PC-9 (cell line): ENCODE results near the gene FAM120A. TPM values are rescaled to one million over a fixed set of nuclear protein-coding genes. Genes with fewer than 3 reads are reported as not detected.

Experiments
- BruUV-seq: library from RNA; stranded (reverse); fragments of 400-500 nt; replicated peaks from 2 replicates; lab custom pipeline; 2021; lab: Mats Ljungman, UMichigan
- CTCF ChIA-PET: fragments of 300-600 bp; sonication (Branson Sonifier 250); formaldehyde crosslinking; loops from one replicate; lab custom pipeline; 2022; ENCODE audit warnings: antibody characterized with exemption; lab: Charles Lee
- POLR2A ChIA-PET: fragments of 300-600 bp; sonication (Branson Sonifier 250); formaldehyde crosslinking; loops from one replicate; lab custom pipeline; 2022; ENCODE audit warnings: antibody characterized with exemption; ENCODE audit not compliant: unreplicated experiment; lab: Charles Lee
- DNase-seq, 2 experiments: peaks; one replicate each; pipeline versions ENCODE4 v3.0.0 to v3.0.0-alpha.2; 2015 to 2022; ENCODE audit warnings: mixed read lengths in 1 of 2
- H2AFZ ChIP-seq: fragments of 200-600 bp; sonication (generic); 2 replicates; pipeline ENCODE4 v1.8.1; 2017; ENCODE audit warnings: antibody characterized with exemption
- H3F3A ChIP-seq: fragments of 200-600 bp; sonication (generic); 2 replicates; pipeline ENCODE4 v1.8.1; 2017; ENCODE audit warnings: antibody characterized with exemption, mild to moderate bottlenecking, low read depth; ENCODE audit not compliant: insufficient read depth
- H3K27ac ChIP-seq: fragments of 200-600 bp; sonication (generic); 2 replicates; pipeline ENCODE4 v1.6.1; 2016; ENCODE audit warnings: mixed run types
- H3K27me3 ChIP-seq: fragments of 200-600 bp; sonication (generic); 2 replicates; pipeline ENCODE4 v1.6.1; 2016; ENCODE audit warnings: low read depth, mixed run types; ENCODE audit not compliant: insufficient read depth
- H3K36me3 ChIP-seq: fragments of 200-600 bp; sonication (generic); 2 replicates; pipeline ENCODE4 v1.6.1; 2016; ENCODE audit warnings: low read depth, mixed run types
- H3K4me1 ChIP-seq: fragments of 200-600 bp; sonication (generic); replicated peaks from 2 replicates; pipeline ENCODE4 v1.6.1; 2016; ENCODE audit warnings: mixed run types; ENCODE audit not compliant: insufficient read depth
- H3K4me2 ChIP-seq: fragments of 200-600 bp; sonication (generic); 2 replicates; pipeline ENCODE4 v1.6.1; 2017; ENCODE audit warnings: mixed run types
- H3K4me3 ChIP-seq: fragments of 200-600 bp; sonication (generic); 2 replicates; pipeline ENCODE4 v1.6.1; 2016; ENCODE audit warnings: mixed run types
- H3K79me2 ChIP-seq: fragments of 200-600 bp; sonication (generic); 2 replicates; pipeline ENCODE4 v1.6.1; 2017; ENCODE audit warnings: low read depth, mixed run types
- H3K9me2 ChIP-seq: fragments of 200-600 bp; sonication (generic); 2 replicates; pipeline ENCODE4 v1.8.1; 2017; ENCODE audit warnings: mild to moderate bottlenecking; ENCODE audit not compliant: insufficient read depth
- H3K9me3 ChIP-seq: fragments of 200-600 bp; sonication (generic); 2 replicates; pipeline ENCODE4 v1.8.1; 2016; ENCODE audit warnings: low read depth; ENCODE audit not compliant: insufficient read depth
- H4K20me1 ChIP-seq: fragments of 200-600 bp; sonication (generic); 2 replicates; pipeline ENCODE4 v1.8.1; 2017; ENCODE audit not compliant: insufficient read depth
- EZH2 ChIP-seq: fragments of 200-600 bp; sonication (generic); IDR thresholded peaks from 2 replicates; pipeline ENCODE4 v1.8.0; 2017; ENCODE audit warnings: antibody characterized with exemption, low read depth
- intact Hi-C: fragments of 100-400 bp; cut with micrococcal nuclease; formaldehyde crosslinking; loops from one replicate; pipeline ENCODE4 v1.10.0; 2022; ENCODE audit not compliant: unreplicated experiment
- total RNA-seq: library from RNA; stranded (reverse); gene quantifications from 2 replicates; pipeline ENCODE4 v1.2.3, GENCODE V29; 2021
- TF ChIP-seq, protein P1 (sequence below): fragments of 200-600 bp; sonication (generic); conservative IDR thresholded peaks from 2 replicates; pipeline ENCODE4 v1.6.1; 2017; ENCODE audit warnings: mixed run types, antibody characterized with exemption, mild to moderate bottlenecking, moderate library complexity

Gene FAM120A
- total RNA-seq, 1 experiment from 2014 or later, result 171 TPM

- BruUV-seq, result no TSS peak
- TF ChIP-seq, protein P1, sequence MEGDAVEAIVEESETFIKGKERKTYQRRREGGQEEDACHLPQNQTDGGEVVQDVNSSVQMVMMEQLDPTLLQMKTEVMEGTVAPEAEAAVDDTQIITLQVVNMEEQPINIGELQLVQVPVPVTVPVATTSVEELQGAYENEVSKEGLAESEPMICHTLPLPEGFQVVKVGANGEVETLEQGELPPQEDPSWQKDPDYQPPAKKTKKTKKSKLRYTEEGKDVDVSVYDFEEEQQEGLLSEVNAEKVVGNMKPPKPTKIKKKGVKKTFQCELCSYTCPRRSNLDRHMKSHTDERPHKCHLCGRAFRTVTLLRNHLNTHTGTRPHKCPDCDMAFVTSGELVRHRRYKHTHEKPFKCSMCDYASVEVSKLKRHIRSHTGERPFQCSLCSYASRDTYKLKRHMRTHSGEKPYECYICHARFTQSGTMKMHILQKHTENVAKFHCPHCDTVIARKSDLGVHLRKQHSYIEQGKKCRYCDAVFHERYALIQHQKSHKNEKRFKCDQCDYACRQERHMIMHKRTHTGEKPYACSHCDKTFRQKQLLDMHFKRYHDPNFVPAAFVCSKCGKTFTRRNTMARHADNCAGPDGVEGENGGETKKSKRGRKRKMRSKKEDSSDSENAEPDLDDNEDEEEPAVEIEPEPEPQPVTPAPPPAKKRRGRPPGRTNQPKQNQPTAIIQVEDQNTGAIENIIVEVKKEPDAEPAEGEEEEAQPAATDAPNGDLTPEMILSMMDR, result no peak
- no peak for TF ChIP-seq EZH2
- Histone ChIP-seq H3K36me3 (peaks cover 16% of the 10 kb centered on the region), H3F3A (peaks cover 19% of the 10 kb centered on the region), H3K9me2 (no peaks in the 10 kb centered on the region), H4K20me1 (no peaks in the 10 kb centered on the region; the same call in none of the 2 replicates), H3K27ac (no peak overlapping the region), H3K4me1 (no peaks in the 10 kb centered on the region), H3K4me2 (no peak overlapping the region), H2AFZ (no peak overlapping the region), H3K4me3 (no peak overlapping the region), H3K9me3 (no peaks in the 10 kb centered on the region), H3K27me3 (no peaks in the 10 kb centered on the region), H3K79me2 (no peaks in the 10 kb centered on the region)
- intact Hi-C loops, result no loop called here
- no peak for DNase-seq
- ChIA-PET CTCF (no interaction called here), POLR2A (no interaction called here)
These were observed 107.0 kb downstream of the FAM120A start for GRCh38 chr9:93558503-93558902.

DNA sequence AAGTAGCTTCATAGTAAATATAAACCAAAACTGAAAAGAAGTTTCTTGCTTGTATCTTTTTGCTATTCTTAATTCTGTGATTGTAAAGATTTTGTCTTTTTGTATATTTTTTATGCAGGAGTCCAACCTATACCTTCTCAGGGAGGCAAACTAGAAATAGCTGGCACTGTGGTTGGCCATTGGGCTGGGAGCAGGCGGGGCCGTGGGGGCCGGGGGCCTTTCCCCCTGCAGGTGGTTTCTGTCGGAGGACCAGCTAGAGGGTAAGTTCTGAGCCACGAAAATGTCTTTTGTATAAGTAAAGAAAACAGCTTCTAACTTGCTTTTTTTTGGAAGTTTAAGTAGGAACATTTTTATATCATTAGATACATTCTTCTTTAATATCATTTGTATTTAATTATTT is 109.5 kb downstream of the FAM120A start:
- H3K4me1 ChIP-seq, result no peaks in the 10 kb centered on the region
- DNase-seq, result no peak
- POLR2A ChIA-PET, result no interaction called here
- no TSS peak for BruUV-seq
- intact Hi-C loops, result loop anchor here (10.0 kb wide), 1 partner anchor 404 kb away; no protein-coding TSS in a partner anchor
- H2AFZ ChIP-seq, result no peak overlapping the region
- H3K4me2 ChIP-seq, result no peak overlapping the region
- H3K27me3 ChIP-seq, result no peaks in the 10 kb centered on the region
- no peaks in the 10 kb centered on the region for H3K9me3 ChIP-seq
- CTCF ChIA-PET, result interaction anchor here (0.6 kb wide), 3 partner anchors 27 to 452 kb away, joined by 3 to 8 read pairs (median 4); no protein-coding TSS in a partner anchor
- H4K20me1 ChIP-seq, result no peaks in the 10 kb centered on the region; the same call in none of the 2 replicates
- peaks cover 19% of the 10 kb centered on the region for H3K36me3 ChIP-seq
- no peaks in the 10 kb centered on the region for H3K79me2 ChIP-seq
- TF ChIP-seq, protein P1, result no peak
- no peak for TF ChIP-seq EZH2
- H3K4me3 ChIP-seq, result no peak overlapping the region
- H3F3A ChIP-seq, result peaks cover 32% of the 10 kb centered on the region
- no peak overlapping the region for H3K27ac ChIP-seq
- no peaks in the 10 kb centered on the region for H3K9me2 ChIP-seq

DNA sequence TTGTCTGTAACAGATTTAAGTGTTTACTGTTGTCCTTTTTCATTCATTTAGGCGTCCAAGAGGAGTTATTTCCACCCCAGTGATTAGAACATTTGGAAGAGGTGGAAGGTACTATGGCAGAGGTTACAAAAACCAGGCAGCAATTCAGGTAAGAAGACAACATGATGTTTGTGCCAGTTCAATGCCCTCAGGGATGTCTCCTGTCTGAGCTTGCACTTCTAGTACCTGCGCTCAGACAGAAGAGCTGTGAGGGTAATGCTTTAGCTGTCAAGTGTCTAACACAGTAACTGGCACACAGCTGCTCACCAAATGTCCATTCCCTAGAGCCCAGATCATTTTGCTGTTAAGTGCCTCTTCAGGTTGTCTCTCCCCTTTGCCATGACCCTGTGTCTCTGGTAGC is 110.7 kb downstream of the FAM120A start:
- peaks cover 4% of the 10 kb centered on the region for H3K4me1 ChIP-seq
- no peak overlapping the region for H3K4me3 ChIP-seq
- BruUV-seq, result no TSS peak
- peaks cover 14% of the 10 kb centered on the region; the same call in 1 of the 2 replicates for H3K36me3 ChIP-seq
- H3F3A ChIP-seq, result peaks cover 38% of the 10 kb centered on the region
- no peak overlapping the region for H2AFZ ChIP-seq
- H3K9me3 ChIP-seq, result no peaks in the 10 kb centered on the region
- no peak overlapping the region for H3K4me2 ChIP-seq
- no peaks in the 10 kb centered on the region for H3K79me2 ChIP-seq
- CTCF ChIA-PET, result no interaction called here
- POLR2A ChIA-PET, result no interaction called here
- TF ChIP-seq, protein P1, result no peak
- TF ChIP-seq EZH2, result no peak
- H3K27ac ChIP-seq, result no peak overlapping the region
- intact Hi-C loops, result loop anchor here (10.0 kb wide), 1 partner anchor 403 kb away; no protein-coding TSS in a partner anchor
- H3K27me3 ChIP-seq, result no peaks in the 10 kb centered on the region
- no peaks in the 10 kb centered on the region for H3K9me2 ChIP-seq
- DNase-seq, result no peak
- no peaks in the 10 kb centered on the region; the same call in none of the 2 replicates for H4K20me1 ChIP-seq
